ENCODE measurements around the gene PAX7. TPM values are rescaled to one million over a fixed set of nuclear protein-coding genes. Genes with fewer than 3 reads are reported as not detected.

PAX7 gene
- total and polyA plus RNA-seq, 9 donors: not detected

DNA sequence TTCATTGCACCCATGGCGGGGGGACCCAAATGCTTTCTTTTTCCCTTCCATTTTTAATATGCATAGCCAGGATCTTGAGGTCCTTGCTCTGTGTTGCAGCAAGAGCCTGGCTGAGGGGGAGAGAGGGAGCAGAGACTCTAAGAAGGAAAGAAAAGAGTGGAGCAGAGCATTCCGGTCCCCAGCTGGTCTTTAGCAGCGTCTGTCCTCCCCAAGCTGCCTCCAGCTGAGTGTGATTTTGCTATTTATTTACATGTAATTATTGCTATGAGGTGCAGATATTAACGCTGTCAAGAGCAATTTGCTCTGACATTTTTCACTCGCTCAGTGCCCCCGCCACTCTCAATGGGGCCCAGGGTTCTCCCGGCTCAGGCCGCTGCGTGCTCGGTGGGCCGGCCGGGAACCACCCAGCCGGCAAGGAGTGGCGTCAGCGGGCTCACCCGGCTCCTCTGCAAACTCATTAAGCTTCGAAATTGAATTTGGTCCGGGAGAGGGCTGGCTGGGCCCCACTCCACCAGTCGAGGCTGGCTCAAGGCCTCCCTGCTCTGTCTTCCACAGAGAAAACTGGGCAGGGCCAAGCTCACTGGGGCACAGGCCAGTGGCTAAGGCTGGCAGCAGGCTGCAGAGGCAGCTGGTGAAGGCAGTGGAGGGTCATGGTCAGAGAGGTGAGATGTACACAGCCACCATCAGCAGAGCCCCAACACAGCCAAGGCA is 93.2 kb downstream of the PAX7 start:
- intact Hi-C loops (cut with DNase I): no loop called here
- Histone ChIP-seq H3K4me1 (ENCODE audit: insufficient read depth) (no peaks in the 10 kb centered on the region), H3K27ac (no peak overlapping the region), H3K27me3 (no peaks in the 10 kb centered on the region), H3K4me3 (no peak overlapping the region), H3K9me3 (no peaks in the 10 kb centered on the region), H3K36me3 (no peaks in the 10 kb centered on the region)
- TF ChIP-seq POLR2A (IDR thresholded peaks at IDR 0.05) (no peak), EP300 (IDR thresholded peaks at IDR 0.05) (no peak)
- TF ChIP-seq, protein P1, sequence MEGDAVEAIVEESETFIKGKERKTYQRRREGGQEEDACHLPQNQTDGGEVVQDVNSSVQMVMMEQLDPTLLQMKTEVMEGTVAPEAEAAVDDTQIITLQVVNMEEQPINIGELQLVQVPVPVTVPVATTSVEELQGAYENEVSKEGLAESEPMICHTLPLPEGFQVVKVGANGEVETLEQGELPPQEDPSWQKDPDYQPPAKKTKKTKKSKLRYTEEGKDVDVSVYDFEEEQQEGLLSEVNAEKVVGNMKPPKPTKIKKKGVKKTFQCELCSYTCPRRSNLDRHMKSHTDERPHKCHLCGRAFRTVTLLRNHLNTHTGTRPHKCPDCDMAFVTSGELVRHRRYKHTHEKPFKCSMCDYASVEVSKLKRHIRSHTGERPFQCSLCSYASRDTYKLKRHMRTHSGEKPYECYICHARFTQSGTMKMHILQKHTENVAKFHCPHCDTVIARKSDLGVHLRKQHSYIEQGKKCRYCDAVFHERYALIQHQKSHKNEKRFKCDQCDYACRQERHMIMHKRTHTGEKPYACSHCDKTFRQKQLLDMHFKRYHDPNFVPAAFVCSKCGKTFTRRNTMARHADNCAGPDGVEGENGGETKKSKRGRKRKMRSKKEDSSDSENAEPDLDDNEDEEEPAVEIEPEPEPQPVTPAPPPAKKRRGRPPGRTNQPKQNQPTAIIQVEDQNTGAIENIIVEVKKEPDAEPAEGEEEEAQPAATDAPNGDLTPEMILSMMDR (IDR thresholded peaks at IDR 0.05): no peak
- DNase-seq: no peak
- 31 to 38% (median 34%) methylated on average over 17 to 19 of the region's 19 CpGs for WGBS, 3 donors

DNA sequence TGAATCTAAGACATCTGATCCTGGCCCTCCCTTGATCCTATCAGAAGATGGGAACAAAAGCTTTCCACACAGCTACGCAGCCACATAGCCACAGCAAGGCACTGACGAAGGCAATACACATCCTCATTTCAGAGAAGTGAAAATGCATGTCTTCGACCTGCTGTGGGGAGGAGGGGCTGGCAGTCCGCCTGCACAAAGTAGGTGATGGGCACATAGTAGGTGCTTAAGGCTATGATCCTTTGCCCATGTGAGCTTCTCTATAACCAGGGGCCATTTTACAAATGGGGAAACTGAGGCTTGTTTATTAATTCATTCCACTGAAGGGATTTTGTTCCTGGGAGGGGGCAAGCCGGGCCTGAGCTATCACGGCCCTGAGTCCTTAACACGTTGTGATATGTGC is 94.2 kb downstream of the PAX7 start:
- no peak overlapping the region for H3K27ac ChIP-seq
- TF ChIP-seq, protein P1 (IDR thresholded peaks at IDR 0.05): no peak
- H3K27me3 ChIP-seq: no peaks in the 10 kb centered on the region
- H3K4me1 ChIP-seq (ENCODE audit: insufficient read depth): no peaks in the 10 kb centered on the region
- no peaks in the 10 kb centered on the region for H3K9me3 ChIP-seq
- 39 to 51% (median 41%) methylated on average over 7 of the region's 7 CpGs for WGBS, 3 donors
- no peak for DNase-seq
- H3K36me3 ChIP-seq: no peaks in the 10 kb centered on the region
- intact Hi-C loops (cut with DNase I): no loop called here
- H3K4me3 ChIP-seq: no peak overlapping the region

DNA sequence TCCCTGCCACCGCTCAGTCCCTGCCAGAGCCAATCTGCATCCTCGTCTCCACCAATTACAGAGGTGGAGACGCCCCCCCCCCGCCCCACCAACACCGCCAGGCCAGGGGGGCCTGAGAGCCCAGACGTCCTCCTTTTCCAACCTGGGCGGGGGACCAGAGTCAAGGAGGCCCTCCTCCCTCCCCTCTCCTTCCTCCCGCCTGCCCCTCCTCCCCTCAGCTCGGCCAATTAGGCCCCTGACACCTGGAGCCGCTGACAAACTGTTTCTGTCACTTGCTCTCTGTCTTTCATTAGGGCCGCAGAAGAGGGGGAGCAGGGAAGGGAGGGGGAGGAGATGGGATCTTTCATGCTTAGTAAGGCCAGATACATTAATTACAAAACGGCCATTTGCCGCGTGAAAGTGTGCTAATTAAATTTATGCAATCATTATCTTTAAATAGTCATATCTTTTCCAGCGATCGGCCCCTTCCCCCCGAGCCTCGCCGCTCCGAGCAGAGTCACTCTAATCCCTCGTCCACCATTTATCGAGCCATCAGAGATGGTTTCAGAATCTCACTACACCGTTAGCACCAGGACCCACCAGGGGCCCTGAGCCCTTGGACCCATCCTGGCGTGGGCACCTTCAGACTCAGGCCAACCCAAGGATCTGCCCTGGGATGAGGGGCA is 94.7 kb downstream of the PAX7 start:
- intact Hi-C loops (cut with DNase I): no loop called here
- Histone ChIP-seq H3K4me3 (no peak overlapping the region), H3K27ac (no peak overlapping the region), H3K27me3 (no peaks in the 10 kb centered on the region), H3K9me3 (no peaks in the 10 kb centered on the region), H3K4me1 (ENCODE audit: insufficient read depth) (no peaks in the 10 kb centered on the region), H3K36me3 (no peaks in the 10 kb centered on the region)
- no peak for DNase-seq
- TF ChIP-seq, protein P1 (IDR thresholded peaks at IDR 0.05): no peak
- no peak for TF ChIP-seq POLR2A (IDR thresholded peaks at IDR 0.05)
- TF ChIP-seq EP300 (IDR thresholded peaks at IDR 0.05): no peak
- WGBS, 3 donors: 17 to 31% (median 20%) methylated on average over 22 to 24 of the region's 24 CpGs

DNA sequence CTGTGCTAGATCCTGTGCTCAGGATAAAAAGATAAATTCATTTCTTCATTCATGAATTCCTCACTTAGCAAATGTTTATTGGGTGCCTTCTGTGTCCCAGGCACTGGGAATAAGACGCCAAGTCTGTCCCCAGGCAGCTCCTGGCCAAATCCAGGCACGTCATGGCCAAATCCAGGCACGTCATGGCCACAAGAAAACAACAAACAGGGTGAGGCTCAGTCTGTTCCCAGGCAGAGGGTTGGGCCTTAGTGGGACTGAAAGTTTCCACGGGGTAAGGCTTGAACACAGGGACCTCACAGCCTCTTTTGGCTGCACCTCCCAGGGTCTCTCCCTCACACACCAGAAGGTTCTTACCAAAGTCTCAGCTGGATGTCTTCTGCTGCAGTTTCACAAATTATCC is 95.7 kb downstream of the PAX7 start:
- Histone ChIP-seq H3K27ac (no peak overlapping the region), H3K4me1 (ENCODE audit: insufficient read depth) (no peaks in the 10 kb centered on the region), H3K27me3 (no peaks in the 10 kb centered on the region), H3K9me3 (no peaks in the 10 kb centered on the region), H3K4me3 (no peak overlapping the region), H3K36me3 (no peaks in the 10 kb centered on the region)
- intact Hi-C loops (cut with DNase I): no loop called here
- WGBS, 3 donors: 21 to 38% (median 28%) methylated on average over 4 of the region's 4 CpGs
- DNase-seq: no peak
- TF ChIP-seq EP300 (IDR thresholded peaks at IDR 0.05) (no peak), POLR2A (IDR thresholded peaks at IDR 0.05) (no peak)
- TF ChIP-seq, protein P1 (IDR thresholded peaks at IDR 0.05): no peak
